ENCODE data around the gene ZNF649.

Gene ZNF649

GRCh38 chr19:51931921-51932320, 27.1 kb upstream of the ZNF649 start:
- no peak overlapping the region for H3K4me3 ChIP-seq (ENCODE audit: low read depth, low read length)
- no peak for TF ChIP-seq CTCF (IDR thresholded peaks at IDR 0.05; ENCODE audit: low read depth, low read length)
- no peak for DNase-seq
- 0 out of 2 replicates have a peak, but pooled peaks cover 3% of the 10 kb centered on the region for H3K4me1 ChIP-seq
- H3K27me3 ChIP-seq: no peaks in the 10 kb centered on the region
- H3K36me3 ChIP-seq: peaks cover 4% of the 10 kb centered on the region
- no peaks in the 10 kb centered on the region for H3K9me3 ChIP-seq

- no peak for TF ChIP-seq CTCF (IDR thresholded peaks at IDR 0.05; ENCODE audit: low read depth, low read length)
- Histone ChIP-seq H3K36me3 (peaks cover 4% of the 10 kb centered on the region), H3K9me3 (no peaks in the 10 kb centered on the region; the same call in 1 of the 2 replicates), H3K27me3 (no peaks in the 10 kb centered on the region), H3K4me3 (ENCODE audit: low read depth, low read length) (peak overlapping the region; percentile 71), H3K4me1 (0 out of 2 replicates have a peak, but pooled peaks cover 3% of the 10 kb centered on the region)
- no peak for DNase-seq
Measured at GRCh38 chr19:51927859-51928258, 23.0 kb upstream of the ZNF649 start.

GRCh38 chr19:51926784-51927741, 22.2 kb upstream of the ZNF649 start, which contains the start of gene ZNF613:
Gene ZNF613 (plus strand): TSS chr19:51927472. CDS start chr19:51936221, 8,749 bp downstream.
- H3K4me3 ChIP-seq (ENCODE audit: low read depth, low read length): peak within 1 kb of the TSS; percentile 71
- peak; percentile 48 for TF ChIP-seq CTCF (IDR thresholded peaks at IDR 0.05; ENCODE audit: low read depth, low read length)
- H3K9me3 ChIP-seq: peaks cover 4% of the 10 kb centered on the region; the same call in 1 of the 2 replicates
- peak; percentile 76 for DNase-seq
- H3K36me3 ChIP-seq: peaks cover 4% of the 10 kb centered on the region; the same call in 1 of the 2 replicates
- 0 out of 2 replicates have a peak, but pooled peaks cover 3% of the 10 kb centered on the region for H3K4me1 ChIP-seq
- H3K27me3 ChIP-seq: no peaks in the 10 kb centered on the region

GRCh38 chr19:51926426-51926783, 21.6 kb upstream of the ZNF649 start:
- H3K27me3 ChIP-seq: no peaks in the 10 kb centered on the region
- peaks cover 4% of the 10 kb centered on the region; the same call in 1 of the 2 replicates for H3K9me3 ChIP-seq
- no peak for TF ChIP-seq CTCF (IDR thresholded peaks at IDR 0.05; ENCODE audit: low read depth, low read length)
- H3K36me3 ChIP-seq: peaks cover 4% of the 10 kb centered on the region; the same call in 1 of the 2 replicates
- H3K4me1 ChIP-seq: 0 out of 2 replicates have a peak, but pooled peaks cover 3% of the 10 kb centered on the region
- DNase-seq: no peak
- H3K4me3 ChIP-seq (ENCODE audit: low read depth, low read length): peak overlapping the region; percentile 71

- TF ChIP-seq CTCF (IDR thresholded peaks at IDR 0.05; ENCODE audit: low read depth, low read length): no peak
- DNase-seq: no peak
- H3K36me3 ChIP-seq: no peaks in the 10 kb centered on the region
- H3K27me3 ChIP-seq: no peaks in the 10 kb centered on the region
- peaks cover 4% of the 10 kb centered on the region; the same call in 1 of the 2 replicates for H3K9me3 ChIP-seq
- H3K4me3 ChIP-seq (ENCODE audit: low read depth, low read length): no peak overlapping the region
- no peaks in the 10 kb centered on the region for H3K4me1 ChIP-seq
Measured at GRCh38 chr19:51921949-51922348, 17.1 kb upstream of the ZNF649 start.

- Histone ChIP-seq H3K9me3 (peaks cover 11% of the 10 kb centered on the region), H3K36me3 (no peaks in the 10 kb centered on the region), H3K4me3 (ENCODE audit: low read depth, low read length) (no peak overlapping the region), H3K27me3 (no peaks in the 10 kb centered on the region), H3K4me1 (no peaks in the 10 kb centered on the region)
- no peak for TF ChIP-seq CTCF (IDR thresholded peaks at IDR 0.05; ENCODE audit: low read depth, low read length)
- no peak for DNase-seq
Measured at GRCh38 chr19:51919606-51920005, 14.8 kb upstream of the ZNF649 start.

Measured in BE2C (cell line).